Hepatocyte (in vitro differentiated cells): ENCODE results near the gene APBB2.

ENCODE experiments used
- CTCF ChIP-seq: fragments of 200-600 bp; sonication (generic); IDR thresholded peaks from 2 replicates; pipeline ENCODE4 v1.5.1; 2016; ENCODE audit warnings: antibody characterized with exemption, mild to moderate bottlenecking; ENCODE audit not compliant: poor library complexity
- EZH2 ChIP-seq: fragments of 200-600 bp; sonication (generic); IDR thresholded peaks from 2 replicates; pipeline ENCODE4 v1.6.1; 2016; ENCODE audit warnings: antibody characterized with exemption, mild to moderate bottlenecking, borderline replicate concordance
- EZH2phosphoT487 ChIP-seq: fragments of 200-600 bp; sonication (generic); IDR thresholded peaks from one replicate; pipeline ENCODE4 v1.6.1; 2018; ENCODE audit warnings: antibody characterized with exemption, mild to moderate bottlenecking, low read depth, moderate library complexity; ENCODE audit not compliant: unreplicated experiment, severe bottlenecking

- no peak for TF ChIP-seq CTCF
- no peak for TF ChIP-seq EZH2phosphoT487
- TF ChIP-seq EZH2, result no peak
Observed at GRCh38 chr4:41129936-41130440, 84.4 kb downstream of the APBB2 start.
